GM12865 (cell line): ENCODE measurements around the gene USP24.

ENCODE experiments used
- DNase-seq: peaks from one replicate; pipeline ENCODE4 v3.0.0; 2010; ENCODE audit warnings: low read depth
- H3K4me3 ChIP-seq: 2 replicates; pipeline ENCODE4 v1.5.1; 2011; ENCODE audit warnings: mild to moderate bottlenecking, low read depth, low read length, control low read depth
- CTCF ChIP-seq: IDR thresholded peaks from 2 replicates; pipeline ENCODE4 v1.5.1; 2011; ENCODE audit warnings: low read length, control low read depth, low read depth, inconsistent platforms; ENCODE audit not compliant: insufficient read depth; ENCODE audit errors: missing control alignments

USP24 gene

GRCh38 chr1:55084257-55084656 is 130.9 kb downstream of the USP24 start:
- TF ChIP-seq CTCF: no peak
- DNase-seq: no peak
- H3K4me3 ChIP-seq: no peak overlapping the region

- no peak overlapping the region for H3K4me3 ChIP-seq
- no peak for TF ChIP-seq CTCF
- no peak for DNase-seq
Measured at GRCh38 chr1:55081905-55082296, 133.3 kb downstream of the USP24 start.

GRCh38 chr1:55081188-55081904 is 133.8 kb downstream of the USP24 start:
- TF ChIP-seq CTCF: no peak
- H3K4me3 ChIP-seq: no peak overlapping the region
- DNase-seq: no peak

- DNase-seq: no peak
- no peak overlapping the region for H3K4me3 ChIP-seq
- no peak for TF ChIP-seq CTCF
Measured at GRCh38 chr1:55079651-55080050, 135.5 kb downstream of the USP24 start.

- no peak overlapping the region for H3K4me3 ChIP-seq
- DNase-seq: no peak
- TF ChIP-seq CTCF: no peak
Measured at GRCh38 chr1:55078470-55078869, 136.7 kb downstream of the USP24 start.

GRCh38 chr1:55076356-55076755 is 138.8 kb downstream of the USP24 start:
- H3K4me3 ChIP-seq: no peak overlapping the region
- DNase-seq: no peak
- no peak for TF ChIP-seq CTCF

GRCh38 chr1:55074455-55074854 is 140.7 kb downstream of the USP24 start:
- no peak overlapping the region for H3K4me3 ChIP-seq
- DNase-seq: no peak
- no peak for TF ChIP-seq CTCF
